Transverse colon (tissue), 4 donors: ENCODE data around the gene H6PD.

ENCODE experiments used
- CTCF ChIP-seq, 5 experiments: fragments of 200-600 bp in 3 of 5; fragments of 450-650 bp in 2 of 5; sonication (generic) in 3 of 5; IDR thresholded peaks; 1 replicate in 2 of 5; 2 replicates in 3 of 5; pipeline ENCODE4 v1.5.1; 2016 to 2017; ENCODE audit warnings: antibody characterized with exemption in 5 of 5, inconsistent platforms in 3 of 5, mild to moderate bottlenecking in 2 of 5, moderate library complexity in 1 of 5
- POLR2AphosphoS5 ChIP-seq, 3 donors: sonication (generic); formaldehyde crosslinking; IDR thresholded peaks; one replicate each; pipeline ENCODE4 v1.6.1; 2016; ENCODE audit warnings: antibody characterized with exemption in 3 of 3

- TF ChIP-seq CTCF (IDR thresholded peaks at IDR 0.05) (no peak), POLR2AphosphoS5 (IDR thresholded peaks at IDR 0.05) (no peak)
Observed at GRCh38 chr1:9235096-9235459, 504 bp downstream of the H6PD start.
